NCI-H1092 treated with DMSO at 0.1 percent for 48 hours (cell line): ENCODE data around the gene ANKRD49.

Experiments
- DNase-seq: peaks from one replicate; lab custom pipeline; 2025; lab: John Stamatoyannopoulos, UW

The ANKRD49 gene

GRCh38 chr11:94544646-94545263, 51.0 kb downstream of the ANKRD49 start:
- no peak for DNase-seq

GRCh38 chr11:94545264-94546161, 51.7 kb downstream of the ANKRD49 start:
- no peak for DNase-seq

- no peak for DNase-seq
Measured at GRCh38 chr11:94546162-94546470, 52.3 kb downstream of the ANKRD49 start.

DNA sequence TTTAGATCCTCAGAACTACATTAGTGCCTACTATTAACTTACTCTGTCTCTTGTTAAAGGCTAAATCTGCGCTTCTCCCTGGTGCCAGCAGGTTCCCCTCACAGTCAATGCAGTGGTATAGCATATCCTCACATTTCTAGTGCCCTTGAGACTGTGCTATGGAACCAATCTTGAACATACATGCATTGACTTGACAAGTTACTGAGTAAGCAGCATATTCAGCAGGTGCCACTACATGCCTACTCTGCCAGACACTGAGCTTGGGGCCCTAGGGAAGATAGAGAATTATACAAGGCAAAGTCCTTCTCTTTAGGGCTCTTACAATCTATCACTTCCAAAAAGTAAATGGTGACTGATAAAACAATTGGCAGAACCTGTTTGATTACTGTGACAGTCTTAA, 53.1 kb downstream of the ANKRD49 start:
- no peak for DNase-seq

DNA sequence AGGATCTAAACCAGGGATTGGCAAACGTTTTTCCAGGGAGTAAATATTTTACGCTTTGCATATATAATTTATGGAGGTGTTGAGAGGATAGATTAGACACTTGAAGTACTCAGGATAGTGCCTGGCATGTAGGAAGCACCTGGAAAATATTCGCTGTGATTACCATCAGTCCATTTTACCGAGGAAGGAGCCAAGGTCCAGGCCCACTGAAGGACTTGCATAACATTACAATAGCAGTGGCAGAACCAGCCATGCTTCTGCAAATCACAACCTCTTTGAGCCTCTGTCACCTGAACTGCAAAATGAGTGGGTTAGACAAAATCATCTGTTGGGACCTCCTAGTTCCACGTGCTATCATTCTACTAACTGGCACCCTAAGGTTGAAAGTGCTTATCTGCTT, 55.4 kb downstream of the ANKRD49 start:
- DNase-seq = no peak
